DMS153 treated with DMSO at 0.1 percent for 48 hours (cell line): ENCODE results near the gene MCM5.
"Not testable (repeated sequence)": the region's sequence is repeated elsewhere in the genome, so short reads cannot be mapped to it uniquely, and the experiment has no call there.

Experiments
- DNase-seq: peaks from one replicate; lab custom pipeline; 2025; ENCODE audit not compliant: unreplicated experiment; lab: John Stamatoyannopoulos, UW

MCM5 gene

DNA sequence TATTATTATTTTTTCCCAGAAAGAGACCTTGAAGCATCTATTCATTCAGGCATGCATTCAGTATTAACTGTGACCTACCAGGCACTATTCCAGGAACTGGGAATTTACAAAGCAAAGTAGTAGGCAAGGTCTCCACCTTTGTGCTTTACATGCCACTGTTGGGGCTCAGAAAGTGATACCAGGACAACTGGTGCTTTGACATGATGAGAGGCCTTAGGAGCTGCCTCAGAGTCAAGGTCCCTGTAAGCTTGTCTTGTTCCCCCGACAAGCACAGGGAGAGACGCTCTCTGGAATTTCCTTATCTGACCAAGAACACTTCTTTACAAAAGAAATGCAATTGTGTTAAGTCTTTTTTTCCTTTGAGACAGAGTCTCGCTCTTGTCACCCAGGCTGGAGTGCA lies 21.3 kb upstream of the MCM5 start:
- no peak for DNase-seq

GRCh38 chr22:35379146-35379993 lies 20.6 kb upstream of the MCM5 start:
- no peak for DNase-seq

- no peak for DNase-seq
These were observed 19.9 kb upstream of the MCM5 start for GRCh38 chr22:35380013-35380412.

DNA sequence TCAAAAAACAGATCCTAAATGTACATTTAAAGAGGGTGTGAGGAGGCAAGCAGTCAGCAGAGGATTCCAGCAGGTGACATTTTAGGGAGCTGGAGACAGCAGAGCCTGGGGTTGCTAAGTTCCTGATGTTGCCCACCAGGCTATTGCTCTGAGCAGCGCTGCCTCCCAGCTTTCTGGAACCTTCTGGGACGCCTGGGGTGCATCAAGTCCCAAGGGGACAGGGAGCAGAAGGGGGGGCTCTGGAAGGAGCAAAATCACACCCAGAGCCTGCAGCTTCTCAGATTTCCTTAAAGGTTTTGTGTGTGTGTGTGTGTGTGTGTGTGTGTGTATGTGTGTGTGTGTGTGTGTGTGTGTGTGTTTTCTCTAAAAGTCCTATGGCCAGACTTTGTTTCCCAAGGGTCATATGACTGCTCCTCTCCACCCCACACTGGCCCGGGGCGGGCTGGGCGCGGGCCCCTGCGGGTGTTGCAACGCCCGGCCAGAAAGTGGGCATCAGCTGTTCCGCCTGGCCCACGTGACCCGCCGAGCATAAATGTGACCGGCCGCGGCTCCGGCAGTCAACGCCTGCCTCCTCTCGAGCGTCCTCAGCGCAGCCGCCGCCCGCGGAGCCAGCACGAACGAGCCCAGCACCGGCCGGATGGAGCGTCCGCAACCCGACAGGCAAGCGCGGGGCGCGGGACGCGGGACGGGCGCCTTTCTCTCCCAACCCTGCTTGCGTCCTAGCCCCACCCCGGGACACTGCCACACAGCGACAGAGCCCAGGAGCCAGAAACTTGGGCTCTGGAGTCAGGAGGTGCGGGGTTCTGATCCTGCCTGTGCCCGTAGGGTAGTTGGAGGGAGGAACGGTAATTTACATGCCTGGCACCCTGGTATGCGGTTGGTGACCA lies 19.2 kb upstream of the MCM5 start, which contains the start of gene HMOX1:
Gene HMOX1 (plus strand): TSS at position 560 of the 887 bp plus-strand sequence. CDS start 78 bp downstream, at position 638.
- DNase-seq = peak; percentile 40

- no peak for DNase-seq
These were observed 18.4 kb upstream of the MCM5 start for GRCh38 chr22:35381424-35382009.

- DNase-seq = no peak
These were observed 16.3 kb upstream of the MCM5 start for GRCh38 chr22:35383679-35384071.

DNA sequence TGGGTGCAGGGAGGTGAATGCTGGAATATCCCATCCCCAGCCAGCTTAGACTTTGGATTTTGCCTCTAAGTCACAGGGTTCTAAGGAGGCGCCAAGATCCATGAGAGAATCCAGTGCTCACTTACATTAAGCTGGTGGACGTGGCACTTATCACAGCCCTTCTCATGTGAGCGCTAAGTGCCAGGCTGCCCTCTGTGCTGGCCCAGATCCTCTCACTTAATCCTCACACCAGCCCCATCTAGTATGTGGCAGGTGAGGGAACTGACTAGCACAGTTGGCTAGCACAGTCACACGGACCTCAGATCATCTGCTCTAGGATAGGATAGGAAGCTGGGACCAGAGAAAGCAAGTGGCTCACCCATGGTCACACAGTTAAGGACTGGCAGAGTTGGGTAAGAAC lies 15.4 kb upstream of the MCM5 start:
- DNase-seq = no peak

- no peak for DNase-seq
These were observed 14.9 kb upstream of the MCM5 start for GRCh38 chr22:35384975-35385588.

GRCh38 chr22:35386670-35387288 lies 13.2 kb upstream of the MCM5 start:
- no peak for DNase-seq

DNA sequence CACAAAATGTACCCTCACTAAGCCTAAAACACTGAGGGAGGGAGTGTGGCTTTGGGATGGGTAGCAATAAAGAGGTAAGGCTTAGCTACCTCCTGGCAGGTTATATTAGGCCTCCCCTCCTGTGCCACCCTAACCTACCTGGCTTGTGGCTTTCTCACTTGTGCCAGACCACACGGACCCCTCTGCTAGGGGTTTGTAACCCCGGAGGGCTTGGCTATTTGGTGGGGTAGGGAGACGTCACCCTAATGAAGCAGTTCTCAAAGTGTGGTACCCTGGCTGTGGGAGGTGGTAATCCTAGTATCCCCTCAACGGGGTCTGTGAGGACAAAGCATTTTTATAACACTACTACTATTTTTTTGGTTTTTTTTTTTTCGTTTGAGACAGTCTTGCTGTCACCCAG lies 9.0 kb upstream of the MCM5 start:
- no peak for DNase-seq

DNA sequence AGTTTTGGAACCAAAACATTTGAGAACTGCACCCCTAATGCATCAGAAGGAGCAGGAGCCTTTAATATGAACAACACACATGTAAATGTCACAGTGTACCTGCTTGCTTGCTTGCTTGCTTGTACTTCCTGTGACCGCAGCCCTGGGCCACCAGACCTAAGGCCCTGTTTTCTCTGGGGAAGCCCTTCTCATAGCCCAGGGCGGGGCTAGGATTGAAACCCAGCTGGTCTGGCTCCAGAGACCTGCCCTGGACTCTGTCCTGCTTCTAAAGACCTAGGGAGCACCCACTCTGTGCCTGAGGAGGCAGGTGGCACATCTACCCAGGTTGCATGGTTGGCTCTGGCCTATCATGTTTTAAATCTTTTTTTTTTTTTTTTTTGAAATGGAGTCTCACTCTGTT lies 7.6 kb upstream of the MCM5 start:
- no peak for DNase-seq

DNA sequence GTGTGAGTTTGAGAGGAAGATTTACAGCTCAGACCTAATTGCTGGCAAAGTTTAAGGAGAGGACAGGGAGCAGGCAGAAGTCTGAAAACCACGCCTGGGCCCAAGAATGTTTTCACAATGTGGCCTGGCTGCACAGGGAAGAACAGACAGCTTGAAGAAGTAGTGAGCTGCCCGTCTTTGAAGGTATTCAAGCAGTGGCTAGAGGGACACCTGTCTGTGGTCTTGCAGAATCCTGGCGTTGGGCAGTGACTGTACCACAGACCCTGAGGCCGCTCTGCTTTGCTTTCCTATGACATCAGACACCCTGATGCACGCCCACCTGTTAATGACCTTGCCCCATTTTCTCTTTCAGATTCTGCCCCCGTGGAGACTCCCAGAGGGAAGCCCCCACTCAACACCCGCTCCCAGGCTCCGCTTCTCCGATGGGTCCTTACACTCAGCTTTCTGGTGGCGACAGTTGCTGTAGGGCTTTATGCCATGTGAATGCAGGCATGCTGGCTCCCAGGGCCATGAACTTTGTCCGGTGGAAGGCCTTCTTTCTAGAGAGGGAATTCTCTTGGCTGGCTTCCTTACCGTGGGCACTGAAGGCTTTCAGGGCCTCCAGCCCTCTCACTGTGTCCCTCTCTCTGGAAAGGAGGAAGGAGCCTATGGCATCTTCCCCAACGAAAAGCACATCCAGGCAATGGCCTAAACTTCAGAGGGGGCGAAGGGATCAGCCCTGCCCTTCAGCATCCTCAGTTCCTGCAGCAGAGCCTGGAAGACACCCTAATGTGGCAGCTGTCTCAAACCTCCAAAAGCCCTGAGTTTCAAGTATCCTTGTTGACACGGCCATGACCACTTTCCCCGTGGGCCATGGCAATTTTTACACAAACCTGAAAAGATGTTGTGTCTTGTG lies 6.6 kb upstream of the MCM5 start:
- no peak for DNase-seq

DNA sequence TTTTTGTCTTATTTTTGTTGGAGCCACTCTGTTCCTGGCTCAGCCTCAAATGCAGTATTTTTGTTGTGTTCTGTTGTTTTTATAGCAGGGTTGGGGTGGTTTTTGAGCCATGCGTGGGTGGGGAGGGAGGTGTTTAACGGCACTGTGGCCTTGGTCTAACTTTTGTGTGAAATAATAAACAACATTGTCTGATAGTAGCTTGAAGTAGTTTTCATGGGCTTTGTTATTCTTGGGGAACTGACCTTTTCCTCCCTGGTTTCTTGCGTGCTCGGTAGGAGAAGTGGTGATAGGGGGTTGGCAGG lies 6.0 kb upstream of the MCM5 start:
- no peak for DNase-seq

GRCh38 chr22:35394810-35395563 lies 5.0 kb upstream of the MCM5 start:
- no peak for DNase-seq

GRCh38 chr22:35396622-35397021 lies 3.3 kb upstream of the MCM5 start:
- not testable (repeated sequence) for DNase-seq

GRCh38 chr22:35397095-35397904 lies 2.6 kb upstream of the MCM5 start:
- DNase-seq = no peak

DNA sequence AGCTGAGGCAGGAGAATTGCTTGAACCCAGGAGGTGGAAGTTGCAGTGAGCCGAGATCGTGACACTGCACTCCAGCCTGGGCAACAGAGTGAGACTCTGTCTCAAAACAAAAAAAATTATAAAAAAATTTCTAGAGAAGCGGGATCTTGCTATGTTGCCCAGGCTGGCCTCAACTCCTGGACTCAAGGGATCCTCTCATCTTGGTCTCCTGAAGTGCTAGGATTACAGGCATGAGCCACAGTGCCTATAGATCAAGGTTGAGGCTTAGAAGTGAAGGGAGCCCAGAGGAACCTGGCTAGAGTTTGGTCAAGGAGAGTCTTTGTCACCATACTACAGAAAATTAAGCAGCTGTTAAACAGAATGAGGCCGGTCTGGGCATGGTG lies 1.4 kb upstream of the MCM5 start:
- no peak for DNase-seq

DNA sequence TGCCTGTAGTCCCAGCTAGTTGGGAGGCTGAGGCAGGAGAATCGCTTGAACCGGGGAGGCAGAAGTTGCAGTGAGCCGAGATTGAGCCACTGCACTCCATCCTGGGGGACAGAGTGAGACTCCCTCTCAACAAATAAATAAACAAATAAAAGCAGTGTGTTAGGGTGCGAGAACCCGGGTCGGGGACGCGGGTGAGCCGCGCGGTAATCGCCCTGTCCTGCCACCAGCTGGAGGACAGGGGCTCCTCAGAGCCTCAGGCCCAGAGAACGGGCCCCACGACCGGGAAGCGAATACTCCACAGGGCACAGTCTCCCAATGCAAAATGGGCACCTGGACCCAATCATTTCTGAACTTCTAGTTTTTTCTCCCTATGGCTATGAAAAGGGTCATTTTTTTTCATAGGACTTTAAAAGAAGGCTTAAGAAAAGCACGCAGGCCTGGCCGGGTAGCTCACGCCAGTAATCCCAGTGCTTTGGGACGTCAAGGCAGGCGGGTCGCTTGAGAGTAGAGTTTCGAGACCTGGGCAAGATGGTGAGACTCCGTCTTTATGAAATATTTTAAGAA lies 744 bp upstream of the MCM5 start:
- DNase-seq = no peak
